NCI-H1694 (cell line): ENCODE measurements around the gene PRPH2.
A peak's percentile ranks its signal among the peaks of the same experiment; 100 is the strongest.
"Not testable (repeated sequence)": the region's sequence is repeated elsewhere in the genome, so short reads cannot be mapped to it uniquely, and the experiment has no call there.

ENCODE experiments used
- DNase-seq: peaks from one replicate; lab custom pipeline; 2025; lab: John Stamatoyannopoulos, UW

The PRPH2 gene

DNA sequence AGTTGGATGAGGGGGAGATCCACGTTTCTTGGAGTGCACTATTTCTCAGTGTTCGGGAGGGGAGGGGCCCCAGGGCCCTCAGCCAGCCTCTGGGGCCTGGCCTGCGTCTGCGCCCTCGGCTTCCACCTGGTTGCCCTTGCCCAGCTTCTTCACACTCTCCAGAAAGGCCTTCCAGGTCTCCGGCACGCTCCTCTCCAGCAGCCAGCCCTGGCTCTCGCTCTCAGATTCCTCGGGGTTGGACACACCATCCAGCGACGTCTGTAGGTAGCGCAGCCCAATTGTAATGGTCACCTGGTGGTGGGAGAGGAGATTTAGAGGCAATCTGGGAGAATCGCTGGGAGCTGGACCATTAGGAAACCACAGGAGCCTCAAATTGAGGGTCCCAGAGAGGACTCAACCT is 24.2 kb downstream of the PRPH2 start:
- no peak for DNase-seq

DNA sequence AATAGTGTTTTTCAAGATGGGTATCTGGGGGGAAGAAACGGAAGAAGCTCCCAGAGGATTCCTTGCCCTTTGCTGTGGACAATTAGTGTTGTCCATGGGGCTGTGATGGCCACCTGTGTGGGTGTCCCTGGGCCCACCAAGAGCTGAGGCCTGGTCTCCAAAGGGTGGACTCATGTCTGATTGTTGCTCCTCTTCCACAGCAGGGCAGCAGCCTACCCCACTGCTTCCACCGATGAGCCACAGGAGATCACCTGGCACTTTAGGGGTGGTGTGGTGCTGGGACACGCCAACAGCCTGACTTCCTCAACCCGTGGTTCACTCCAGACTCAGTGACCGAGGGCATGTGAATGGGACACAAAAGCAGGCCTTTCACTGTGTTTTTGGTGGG is 25.1 kb downstream of the PRPH2 start:
- DNase-seq: no peak

DNA sequence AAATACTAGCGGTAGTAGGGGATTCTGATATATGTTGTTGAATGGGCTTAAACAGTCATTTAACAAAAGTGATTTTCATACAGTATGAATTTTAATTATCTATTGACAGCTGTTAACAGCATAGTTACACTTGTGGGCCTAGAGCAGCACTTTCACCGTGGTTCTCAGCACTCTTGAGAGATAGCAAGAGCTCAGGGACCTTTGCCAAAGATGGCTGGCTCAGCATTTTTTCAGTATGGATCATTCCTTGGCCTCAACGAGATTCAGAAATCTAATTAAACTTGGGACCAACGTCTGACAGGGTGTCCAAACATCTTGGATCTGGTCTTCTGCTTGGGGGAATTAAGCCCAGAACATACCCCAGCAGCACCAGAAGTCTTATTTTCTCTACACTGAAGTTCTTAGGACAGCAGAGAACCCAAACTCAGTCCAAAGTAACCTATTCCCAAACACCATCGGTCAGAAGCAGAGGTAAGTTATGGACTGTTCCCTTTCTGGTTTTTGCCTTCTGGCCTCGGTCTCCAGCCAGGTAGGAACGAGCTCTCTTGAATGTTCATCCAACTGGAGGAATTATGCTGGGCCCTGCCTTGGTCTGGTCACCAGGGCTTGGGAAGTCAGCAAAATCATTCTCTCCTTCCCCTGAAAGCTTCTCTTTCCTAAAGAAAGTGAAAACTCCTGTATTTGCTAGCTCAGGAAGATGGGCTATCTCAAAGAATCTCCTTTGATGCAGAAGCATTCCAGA is 25.7 kb downstream of the PRPH2 start:
- DNase-seq: no peak

GRCh38 chr6:42694586-42694985 is 27.8 kb downstream of the PRPH2 start:
- DNase-seq: no peak

- DNase-seq: no peak
Observed at GRCh38 chr6:42693725-42694323, 28.6 kb downstream of the PRPH2 start.

GRCh38 chr6:42692137-42692911 is 30.1 kb downstream of the PRPH2 start:
- no peak for DNase-seq

DNA sequence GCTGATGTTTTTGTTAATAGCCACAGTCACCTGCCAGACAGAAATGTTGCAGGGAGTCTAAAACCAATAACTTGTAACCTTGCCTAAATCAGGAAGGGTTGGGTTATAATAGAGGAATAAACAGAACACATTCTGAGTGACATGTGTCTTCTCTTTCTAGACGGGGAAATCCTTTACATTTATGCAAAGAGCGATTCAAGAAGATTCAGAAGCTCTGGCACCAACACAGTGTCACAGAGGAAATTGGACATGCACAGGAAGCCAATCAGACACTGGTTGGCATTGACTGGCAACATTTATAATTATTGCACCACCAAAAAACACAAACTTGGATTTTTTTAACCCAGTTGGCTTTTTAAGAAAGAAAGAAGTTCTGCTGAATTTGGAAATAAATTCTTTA is 31.5 kb downstream of the PRPH2 start:
- no peak for DNase-seq

DNA sequence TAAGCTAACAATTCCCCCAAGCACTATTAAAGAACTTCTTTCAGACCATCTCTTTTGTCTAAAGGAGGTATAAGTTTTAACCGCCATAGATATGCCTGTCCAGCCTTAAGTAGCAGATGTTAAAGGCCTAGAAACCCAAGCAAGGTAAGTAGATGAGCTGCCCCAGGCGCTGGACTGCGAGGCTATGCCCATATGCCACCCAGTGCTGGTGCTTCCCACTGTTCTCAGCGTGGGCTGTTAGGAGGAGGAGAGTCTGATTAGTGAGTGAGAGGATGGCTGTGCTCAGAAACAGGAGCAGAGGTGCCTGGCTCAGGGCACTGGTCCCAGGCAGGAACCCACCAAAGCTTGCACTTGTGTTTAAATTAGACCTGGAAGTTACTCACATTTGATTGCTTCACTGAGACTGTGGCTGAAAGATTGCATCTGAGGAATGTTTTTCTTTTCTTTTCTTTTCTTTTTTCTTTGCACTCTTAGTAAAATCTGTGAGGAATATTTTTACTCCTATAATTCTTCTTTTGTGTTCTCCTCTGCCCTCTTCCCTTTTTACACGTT is 32.2 kb downstream of the PRPH2 start:
- no peak for DNase-seq

DNA sequence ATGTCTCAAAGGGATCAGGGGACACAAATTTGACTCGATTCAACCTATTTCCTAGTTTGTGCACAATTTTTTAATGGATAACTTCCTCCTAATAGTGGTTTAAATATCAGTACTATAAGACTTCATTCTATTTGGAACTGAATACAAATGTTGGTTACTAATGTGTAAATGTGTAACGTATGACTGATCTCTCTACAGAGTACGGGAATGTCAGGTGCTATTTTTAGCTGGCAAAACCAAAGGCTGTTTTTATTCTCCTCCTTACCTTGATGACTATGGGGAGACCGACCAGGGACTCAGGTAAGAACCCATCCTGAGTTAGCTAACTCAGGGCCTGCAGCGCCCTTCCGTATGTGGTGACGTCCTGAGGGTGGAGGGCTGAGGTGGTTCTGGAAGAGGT is 33.0 kb downstream of the PRPH2 start:
- no peak for DNase-seq

GRCh38 chr6:42688281-42688680 is 34.1 kb downstream of the PRPH2 start:
- no peak for DNase-seq

DNA sequence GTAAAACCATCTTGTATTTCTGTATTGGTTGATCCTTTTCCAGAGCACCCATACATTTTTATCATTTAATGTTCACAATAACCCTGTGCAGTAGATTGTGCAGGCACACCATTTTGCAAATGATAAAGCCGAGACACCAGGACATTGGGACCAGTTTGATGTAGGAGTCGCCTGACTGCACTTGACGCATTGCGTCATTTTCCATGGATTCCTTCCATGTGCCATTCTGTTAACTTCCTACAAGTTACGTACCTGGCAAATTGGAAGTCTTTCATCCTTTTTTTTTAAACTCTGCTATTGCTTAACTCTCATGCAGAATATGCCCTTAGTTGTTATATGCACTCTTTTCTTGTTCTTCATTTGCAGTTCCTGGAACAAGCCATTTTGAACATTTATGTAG is 43.0 kb downstream of the PRPH2 start:
- no peak for DNase-seq

- no peak for DNase-seq
Observed at GRCh38 chr6:42674780-42675179, 47.6 kb downstream of the PRPH2 start.

DNA sequence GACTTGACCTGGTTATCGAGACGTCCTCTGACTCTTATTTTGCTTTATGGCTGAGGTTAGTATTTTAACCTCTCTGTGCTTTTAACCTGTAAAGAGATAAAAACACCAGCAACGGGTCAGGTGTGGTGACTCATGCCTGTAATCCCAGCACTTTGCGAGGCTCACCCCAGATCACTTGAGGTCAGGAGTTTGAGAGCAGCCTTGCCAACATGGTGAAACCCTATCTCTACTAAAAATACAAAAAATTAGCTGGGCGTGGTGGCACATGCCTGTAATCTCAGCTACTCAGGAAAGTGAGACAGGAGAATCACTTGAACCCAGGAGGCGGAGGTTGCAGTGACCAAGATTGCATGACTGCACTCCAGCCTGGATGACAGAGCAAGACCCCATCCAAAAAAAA is 48.0 kb downstream of the PRPH2 start:
- DNase-seq: not testable (repeated sequence)

DNA sequence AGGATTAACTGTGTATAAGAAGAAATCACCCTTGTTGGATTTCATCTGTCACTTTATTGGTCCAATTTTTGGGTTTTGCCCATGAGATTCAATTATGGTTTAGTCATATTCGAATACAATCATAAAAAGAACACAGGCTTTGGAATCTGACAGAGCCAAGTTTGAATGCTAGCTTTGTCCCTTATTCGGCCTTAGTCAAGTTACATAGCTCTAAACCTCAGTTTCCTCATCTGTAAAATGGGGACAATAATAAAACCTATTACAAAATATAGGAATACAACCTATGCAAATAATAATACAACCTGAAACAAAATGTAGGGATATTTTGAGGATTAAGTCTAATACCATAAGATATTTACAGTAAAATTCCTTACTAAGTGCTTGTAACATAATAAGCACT is 57.7 kb downstream of the PRPH2 start:
- no peak for DNase-seq

DNA sequence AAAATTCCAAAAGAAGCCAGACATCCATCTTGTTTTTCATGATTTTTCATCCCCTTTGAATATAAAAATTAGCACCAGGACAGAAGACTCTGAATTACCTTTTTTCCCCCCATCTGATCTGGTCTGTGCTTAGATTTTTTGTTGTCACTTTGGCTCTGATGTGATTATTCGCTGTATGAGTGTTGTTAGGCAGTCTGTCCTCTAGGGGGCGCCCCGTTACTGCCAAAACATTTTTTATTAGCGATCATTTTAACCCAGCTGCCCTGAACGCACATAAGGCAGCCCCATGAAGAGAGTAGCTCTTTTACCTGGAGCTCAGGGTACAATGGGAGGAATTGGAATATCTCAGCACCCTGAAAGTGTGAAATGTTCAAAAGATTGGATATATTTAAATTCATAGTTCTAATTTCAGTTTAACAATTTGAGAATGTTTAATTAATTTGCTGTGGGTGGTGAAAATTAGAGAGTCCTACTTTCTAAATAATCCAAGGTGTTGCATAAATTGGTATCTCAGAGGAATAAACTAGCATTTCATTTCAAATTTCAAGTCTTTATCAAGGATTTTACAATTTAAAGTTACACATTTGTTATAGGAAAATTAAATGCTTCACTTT is 60.8 kb downstream of the PRPH2 start:
- DNase-seq: peak; percentile 67

DNA sequence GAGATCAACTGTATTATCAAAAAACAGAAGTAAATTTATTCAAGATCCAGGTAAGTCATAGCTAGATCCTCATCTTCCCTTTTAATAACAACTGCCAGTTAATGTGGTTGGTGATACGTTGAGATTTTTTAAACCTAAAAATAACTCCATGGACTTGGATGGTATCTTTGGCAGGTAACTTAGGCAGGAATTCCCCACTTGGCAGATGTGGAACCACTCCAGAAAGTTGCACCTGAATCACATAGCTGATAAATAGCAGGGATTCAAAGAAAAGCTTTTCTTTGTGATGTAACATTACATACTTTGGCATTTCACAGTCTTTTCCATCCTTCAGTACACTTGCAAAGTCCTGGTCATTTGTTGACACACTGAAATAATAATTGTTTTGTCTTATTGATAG is 62.6 kb downstream of the PRPH2 start:
- no peak for DNase-seq

DNA sequence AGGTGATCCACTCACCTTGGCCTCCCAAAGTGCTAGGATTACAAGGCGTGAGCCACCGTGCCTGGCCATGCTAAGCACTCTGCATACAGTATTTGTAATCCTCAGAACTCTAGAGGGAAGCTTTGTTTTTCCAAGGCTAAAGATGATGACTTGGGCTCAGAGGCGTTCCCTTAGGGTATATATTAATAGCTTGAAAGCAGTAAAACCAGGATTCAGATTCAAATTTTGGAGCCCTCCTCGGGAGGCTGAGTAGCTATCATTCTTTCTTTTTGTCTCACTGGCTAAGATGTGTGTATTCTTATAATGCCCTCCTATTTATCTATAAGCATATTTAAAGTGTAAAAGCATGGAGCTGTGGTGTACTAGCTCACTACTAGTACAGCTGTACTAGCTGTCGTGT is 68.5 kb downstream of the PRPH2 start:
- no peak for DNase-seq

DNA sequence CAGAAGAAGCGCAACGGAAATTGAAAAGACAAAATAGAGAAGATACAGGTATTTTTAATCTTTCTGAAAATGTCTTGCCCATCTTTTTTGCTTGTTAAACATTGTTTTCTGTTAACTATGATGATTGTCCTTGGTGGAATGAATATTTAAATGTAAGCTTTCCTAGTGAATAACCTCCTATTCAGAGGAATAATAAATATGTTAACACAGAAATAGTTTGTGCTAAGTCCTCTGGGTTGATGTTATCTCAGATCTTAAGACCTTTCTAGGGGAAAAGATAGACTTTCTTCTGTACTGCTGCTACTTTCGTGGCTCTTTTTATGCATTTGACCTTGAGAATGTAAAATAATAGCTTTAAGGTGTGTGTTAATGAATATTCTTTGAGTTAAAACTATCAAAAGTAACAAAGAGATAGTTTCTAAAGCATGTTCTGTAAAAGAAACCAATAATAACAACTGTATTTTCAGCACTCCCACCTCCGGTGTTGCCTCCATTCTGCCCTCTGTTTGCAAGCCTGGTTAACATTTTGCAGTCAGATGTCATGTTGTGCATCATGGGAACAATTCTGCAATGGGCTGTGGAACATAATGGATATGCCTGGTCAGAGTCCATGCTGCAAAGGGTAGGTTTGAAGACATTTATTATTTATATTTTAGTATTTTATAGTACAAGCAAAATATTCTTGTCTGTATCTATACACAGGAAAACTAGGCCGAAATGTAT is 70.2 kb downstream of the PRPH2 start:
- no peak for DNase-seq
